Pulmonary artery endothelial cell (primary cell): ENCODE measurements around the gene HMGB1. TPM values are rescaled to one million over a fixed set of nuclear protein-coding genes. Genes with fewer than 3 reads are reported as not detected.
"Not testable (repeated sequence)": the region's sequence is repeated elsewhere in the genome, so short reads cannot be mapped to it uniquely, and the experiment has no call there.

Experiments
- DNase-seq: peaks from one replicate; pipeline ENCODE4 v3.0.0-alpha.2; 2011; ENCODE audit warnings: low read depth, low spot score
- total RNA-seq: library from RNA; depleted of rRNA; stranded (reverse); fragments of >200 nt; gene quantifications from 2 replicates; pipeline ENCODE4 v1.2.3, GENCODE V29; 2014

The HMGB1 gene
- total RNA-seq, 1 donor from 2014 or later: 453 TPM

- DNase-seq: no peak
These were observed 1.1 kb upstream of the HMGB1 start for GRCh38 chr13:30466841-30467252.

DNA sequence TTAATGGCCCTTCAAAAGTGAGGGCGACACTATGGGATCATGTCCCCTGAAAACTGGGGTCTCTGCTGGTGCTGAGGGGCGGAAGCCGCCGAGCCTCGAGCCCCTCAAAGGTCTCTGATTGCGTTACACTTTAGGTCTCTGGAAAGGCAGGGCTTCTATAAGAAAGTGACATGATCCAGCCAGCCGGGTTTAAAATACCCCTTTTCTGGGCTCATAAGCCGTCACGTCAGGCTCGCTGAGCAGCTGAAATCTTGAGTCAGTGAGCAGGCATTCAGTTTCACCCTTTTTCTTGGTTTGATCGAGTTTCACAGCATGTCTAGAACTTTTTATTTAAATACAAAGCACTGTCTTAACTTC, 600 bp upstream of the HMGB1 start:
- DNase-seq: no peak

DNA sequence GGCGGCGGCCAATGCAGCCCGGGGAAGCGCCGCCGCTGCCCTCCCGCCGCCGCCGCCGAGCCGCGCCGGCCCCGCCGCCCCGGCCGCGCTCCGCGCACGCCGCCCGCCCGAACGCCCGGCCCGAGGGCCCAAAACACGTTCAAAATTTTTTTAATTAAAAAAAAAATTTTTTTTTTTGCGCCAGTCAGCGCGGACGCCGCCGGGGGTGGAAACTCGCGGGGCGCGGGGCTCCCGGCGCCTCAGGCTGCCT, 468 bp downstream of the HMGB1 start:
- DNase-seq: no peak

DNA sequence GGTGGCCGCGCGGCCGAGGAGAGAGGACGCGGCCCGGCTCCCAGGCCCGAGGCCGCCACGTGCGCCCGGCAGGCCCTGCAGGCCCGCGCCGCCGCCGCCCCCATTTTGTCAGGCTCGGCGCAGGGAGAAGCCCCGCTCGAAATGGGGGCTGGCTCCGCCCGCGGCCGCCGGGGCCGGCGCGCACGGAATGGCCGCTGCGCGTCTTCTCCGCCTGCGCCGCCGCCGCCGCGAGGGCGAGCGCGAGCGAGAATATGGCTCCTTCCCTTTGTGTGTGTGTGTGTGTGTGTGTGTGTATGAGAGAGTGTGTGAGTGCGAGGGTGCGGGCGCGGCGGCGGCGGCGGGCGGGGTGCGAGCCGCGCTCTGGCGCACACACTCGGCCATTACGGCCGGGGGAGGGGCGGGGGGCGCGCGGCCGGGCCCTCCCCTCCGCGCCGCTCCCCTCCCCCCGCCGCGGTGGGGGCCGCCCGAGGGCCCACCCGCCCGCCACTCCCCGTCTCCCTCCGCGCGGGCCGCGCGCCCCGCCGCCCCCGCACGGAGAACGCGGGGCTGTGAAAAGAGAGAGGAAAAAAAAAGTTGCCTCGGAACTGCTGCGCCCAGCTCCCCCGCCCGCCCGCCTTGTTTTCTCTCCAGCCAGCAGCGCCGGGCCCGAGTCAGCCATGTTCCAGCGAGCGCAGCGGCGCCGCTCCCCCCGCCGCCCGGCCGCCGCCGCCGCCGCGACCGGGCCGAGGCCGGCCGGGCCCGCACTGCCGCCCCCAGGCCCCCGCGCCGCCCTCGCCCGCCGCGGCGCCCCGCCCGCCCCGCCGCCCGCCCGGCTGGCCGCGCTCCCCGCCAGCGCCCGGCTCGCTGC, 1.0 kb downstream of the HMGB1 start:
- DNase-seq: no peak

- no peak for DNase-seq
These were observed 1.8 kb downstream of the HMGB1 start for GRCh38 chr13:30463787-30464495.

DNA sequence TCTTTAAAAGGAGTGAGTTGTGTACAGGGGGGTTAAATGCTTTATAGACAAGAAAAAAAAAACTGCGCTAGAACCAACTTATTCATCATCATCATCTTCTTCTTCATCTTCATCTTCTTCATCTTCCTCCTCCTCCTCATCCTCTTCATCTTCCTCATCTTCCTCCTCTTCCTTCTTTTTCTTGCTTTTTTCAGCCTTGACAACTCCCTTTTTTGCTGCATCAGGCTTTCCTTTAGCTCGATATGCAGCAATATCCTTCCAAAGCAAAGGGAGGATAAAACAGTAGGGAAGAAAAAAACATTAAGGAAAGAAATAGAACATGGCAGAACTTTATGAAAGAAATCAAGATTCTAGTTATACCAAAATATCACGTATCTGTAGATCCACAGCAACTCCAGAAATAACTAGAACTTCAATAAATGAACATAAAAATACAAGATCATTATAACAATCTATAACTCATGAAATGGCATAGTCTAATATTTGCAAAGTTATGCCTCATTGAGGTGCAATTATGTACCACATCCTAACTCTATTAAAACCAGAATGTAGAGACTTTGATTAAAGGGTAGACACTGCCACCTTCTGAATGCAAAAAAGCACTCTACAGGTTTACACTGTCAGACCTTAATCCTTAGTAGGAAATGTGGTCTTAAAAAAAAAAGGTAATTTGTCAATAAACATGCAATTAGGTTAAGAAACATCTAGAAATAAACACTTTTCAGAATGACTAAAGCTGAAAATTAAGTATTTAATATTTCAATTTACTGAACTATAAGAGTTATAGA, 4.3 kb downstream of the HMGB1 start:
- DNase-seq: not testable (repeated sequence)

- no peak for DNase-seq
These were observed 8.3 kb downstream of the HMGB1 start for GRCh38 chr13:30457306-30457891.

DNA sequence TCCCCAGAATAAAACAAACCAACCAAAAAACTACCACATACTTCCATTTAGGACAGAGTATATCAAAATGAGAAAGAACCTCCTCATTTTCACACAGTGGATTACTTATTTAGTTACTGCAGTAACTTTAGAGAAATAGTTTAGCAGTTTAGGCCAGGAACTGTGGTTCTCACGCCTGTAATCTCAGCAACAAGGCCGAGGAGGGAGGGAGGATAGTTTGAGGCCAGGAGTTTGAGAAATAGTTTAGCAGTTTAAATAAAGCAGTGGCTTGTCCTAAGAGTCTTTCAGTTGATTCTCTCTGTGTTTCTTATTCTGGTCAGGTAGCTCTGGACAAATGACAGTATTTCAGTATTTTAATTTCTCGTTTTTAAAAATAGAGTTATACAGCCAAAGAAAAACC, 9.4 kb downstream of the HMGB1 start:
- no peak for DNase-seq

GRCh38 chr13:30454991-30455390, 10.7 kb downstream of the HMGB1 start:
- DNase-seq: no peak

DNA sequence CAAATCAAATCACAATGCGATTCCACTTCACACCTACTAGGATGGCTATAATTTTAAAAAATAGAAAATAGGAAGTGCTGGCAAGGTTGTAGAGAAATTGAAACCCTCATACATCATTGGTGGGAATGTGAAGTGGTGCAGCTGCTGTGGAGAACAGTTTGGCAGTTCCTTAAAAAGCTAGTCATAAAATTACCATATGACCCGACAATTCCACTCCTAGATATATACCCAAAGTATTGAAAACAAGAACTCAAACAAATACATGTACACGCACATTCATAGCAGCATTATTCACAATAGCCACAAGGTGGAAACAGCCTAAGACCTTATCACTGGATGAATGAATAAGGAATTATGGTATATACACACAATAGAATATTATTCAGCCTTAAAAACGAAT, 12.0 kb downstream of the HMGB1 start:
- DNase-seq: no peak

- not testable (repeated sequence) for DNase-seq
These were observed 14.3 kb downstream of the HMGB1 start for GRCh38 chr13:30451476-30451875.

- DNase-seq: no peak
These were observed 15.7 kb downstream of the HMGB1 start for GRCh38 chr13:30450066-30450465.

- DNase-seq: no peak
These were observed 17.3 kb downstream of the HMGB1 start for GRCh38 chr13:30448441-30448840.

- DNase-seq: no peak
These were observed 19.6 kb downstream of the HMGB1 start for GRCh38 chr13:30446126-30446500.

GRCh38 chr13:30443957-30444404, 21.8 kb downstream of the HMGB1 start:
- no peak for DNase-seq

DNA sequence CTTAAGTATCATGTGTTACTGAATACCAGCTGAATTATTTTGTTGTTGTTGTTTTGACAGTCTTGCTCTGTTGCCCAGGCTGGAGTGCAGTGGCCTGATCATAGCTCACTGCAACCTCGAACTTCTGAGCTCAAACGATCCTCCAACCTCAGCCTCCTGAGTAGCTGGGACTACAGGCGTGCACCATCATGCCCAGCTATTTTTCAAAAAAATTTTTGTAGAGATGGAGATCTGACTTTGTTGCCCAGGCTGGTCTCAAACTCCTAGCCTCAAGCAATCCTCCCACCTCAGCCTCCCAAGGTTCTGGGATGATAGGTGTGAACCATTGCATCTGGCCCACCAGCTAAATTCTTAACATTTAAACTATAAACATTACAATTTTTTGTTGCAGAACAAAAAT, 22.2 kb downstream of the HMGB1 start:
- not testable (repeated sequence) for DNase-seq

- no peak for DNase-seq
These were observed 22.8 kb downstream of the HMGB1 start for GRCh38 chr13:30442926-30443325.

GRCh38 chr13:30440910-30441703, 24.6 kb downstream of the HMGB1 start:
- DNase-seq: no peak

- no peak for DNase-seq
These were observed 27.4 kb downstream of the HMGB1 start for GRCh38 chr13:30438286-30438685.

GRCh38 chr13:30437177-30437576, 28.6 kb downstream of the HMGB1 start:
- DNase-seq: no peak

DNA sequence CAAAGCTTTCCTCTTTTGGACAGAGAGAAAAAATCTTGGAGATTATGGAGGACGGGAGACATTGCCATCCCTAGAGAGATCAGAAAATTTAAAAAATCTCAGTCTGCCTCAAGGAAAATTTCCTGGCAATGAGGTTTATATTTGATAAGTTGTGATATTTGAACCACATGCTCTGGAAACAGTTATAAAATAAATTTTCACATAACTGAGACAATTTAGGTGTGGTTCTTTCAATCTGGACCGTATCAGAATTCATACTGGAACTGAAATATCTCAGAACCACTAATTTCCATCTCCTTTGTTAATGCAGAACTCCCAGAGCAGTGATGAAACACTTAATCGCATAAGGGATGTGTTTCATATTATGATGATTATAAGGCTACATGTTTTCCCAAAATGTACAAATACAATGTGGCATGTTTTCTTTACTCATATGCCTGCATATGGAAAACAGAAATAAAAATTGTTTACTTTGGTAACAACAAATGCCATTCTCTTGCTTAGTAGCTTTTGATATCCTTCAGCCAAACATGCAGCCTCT, 29.8 kb downstream of the HMGB1 start:
- no peak for DNase-seq
